ENCODE data around the gene PKIB.
A peak's percentile ranks its signal among the peaks of the same experiment; 100 is the strongest.

The PKIB gene

DNA sequence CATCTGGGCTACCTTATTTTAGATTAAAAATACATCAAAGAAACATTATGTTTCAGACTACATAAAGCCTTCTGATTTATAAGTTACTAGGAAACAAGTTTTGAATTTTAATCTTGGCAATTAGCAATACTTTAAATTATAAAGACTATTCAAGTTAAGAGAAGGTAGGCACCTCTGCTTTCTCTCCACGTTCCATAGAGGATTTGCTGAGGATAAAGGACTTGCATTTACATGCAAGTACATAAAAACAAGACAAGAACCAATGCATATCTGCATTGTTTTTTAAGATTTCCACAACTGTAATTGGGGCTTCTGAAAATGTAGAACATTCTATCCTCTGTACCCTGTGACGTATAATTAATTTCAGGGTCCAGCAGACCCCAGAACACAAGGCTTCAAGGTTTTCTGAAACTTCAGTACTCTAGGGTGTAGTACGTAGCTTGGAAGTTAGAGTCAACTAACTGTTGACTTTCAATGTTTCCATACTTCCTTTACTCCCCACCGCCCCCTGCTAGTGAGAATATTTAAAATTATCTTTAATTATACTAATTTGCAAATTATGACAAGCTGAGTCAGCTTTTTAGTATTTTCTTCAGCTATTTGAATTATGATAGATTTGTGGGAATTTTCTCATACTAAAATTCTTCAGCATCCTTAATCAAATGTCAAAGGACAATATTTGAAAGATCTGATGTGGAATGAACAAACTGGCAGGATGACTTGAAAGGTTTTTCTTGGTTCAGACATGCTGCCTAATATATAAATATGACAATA lies 82.8 kb downstream of the PKIB start:
- Histone ChIP-seq H3K9me3 (replicated peaks; ENCODE audit: low read length) (no peaks in the 10 kb centered on the region), H3K4me2 (ENCODE audit: low read length) (no peak overlapping the region), H3K9ac (ENCODE audit: low read depth, low read length) (no peak overlapping the region), H3K4me3 (ENCODE audit: low read length) (no peak overlapping the region), H3K27me3 (ENCODE audit: control insufficient read depth, insufficient read depth, low read length) (no peaks in the 10 kb centered on the region), H3K4me1 (ENCODE audit: control insufficient read depth, insufficient read depth, low read length) (peaks cover 24% of the 10 kb centered on the region), H3K36me3 (ENCODE audit: insufficient read depth, low read length) (no peaks in the 10 kb centered on the region)

GRCh38 chr6:122694075-122694474 lies 83.9 kb downstream of the PKIB start:
- H3K9ac ChIP-seq (ENCODE audit: low read depth, low read length) = no peak overlapping the region
- H3K36me3 ChIP-seq (ENCODE audit: insufficient read depth, low read length) = no peaks in the 10 kb centered on the region

GRCh38 chr6:122694602-122695001 lies 84.4 kb downstream of the PKIB start:
- peaks cover 24% of the 10 kb centered on the region for H3K4me1 ChIP-seq (ENCODE audit: control insufficient read depth, insufficient read depth, low read length)
- no peak overlapping the region for H3K4me3 ChIP-seq (ENCODE audit: low read length)
- H3K9me3 ChIP-seq (replicated peaks; ENCODE audit: low read length) = no peaks in the 10 kb centered on the region
- H3K36me3 ChIP-seq (ENCODE audit: insufficient read depth, low read length) = no peaks in the 10 kb centered on the region
- H3K27me3 ChIP-seq (ENCODE audit: control insufficient read depth, insufficient read depth, low read length) = no peaks in the 10 kb centered on the region
- no peak overlapping the region for H3K4me2 ChIP-seq (ENCODE audit: low read length)
- no peak overlapping the region for H3K9ac ChIP-seq (ENCODE audit: low read depth, low read length)

More at GRCh38 chr6:122694075-122694474, 83.9 kb downstream of the PKIB start:
- peaks cover 24% of the 10 kb centered on the region for H3K4me1 ChIP-seq (ENCODE audit: control insufficient read depth, insufficient read depth, low read length)
- H3K27me3 ChIP-seq (ENCODE audit: control insufficient read depth, insufficient read depth, low read length) = no peaks in the 10 kb centered on the region
- no peaks in the 10 kb centered on the region for H3K9me3 ChIP-seq (replicated peaks; ENCODE audit: low read length)
- H3K4me2 ChIP-seq (ENCODE audit: low read length) = no peak overlapping the region
- no peak overlapping the region for H3K4me3 ChIP-seq (ENCODE audit: low read length)

DNA sequence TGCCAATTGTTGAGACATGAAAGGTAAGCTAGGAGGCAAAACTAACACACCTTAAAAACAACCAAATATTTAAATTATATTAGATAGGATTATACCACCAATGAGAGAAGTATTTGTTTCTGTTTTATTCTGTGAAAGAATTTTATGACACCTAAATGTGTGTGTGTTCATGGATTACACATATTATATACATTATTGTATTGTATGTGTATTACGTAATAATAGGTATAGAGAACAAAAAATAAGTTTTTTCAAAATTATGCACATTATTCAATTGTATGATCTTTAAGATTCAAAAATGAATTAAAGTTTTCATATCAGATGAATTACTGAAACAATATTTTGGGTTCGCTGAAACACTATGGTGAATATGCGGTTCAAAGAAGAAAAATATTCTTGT lies 85.0 kb downstream of the PKIB start:
- H3K9ac ChIP-seq (ENCODE audit: low read depth, low read length) = no peak overlapping the region
- H3K4me1 ChIP-seq (ENCODE audit: control insufficient read depth, insufficient read depth, low read length) = peaks cover 24% of the 10 kb centered on the region
- no peak overlapping the region for H3K4me3 ChIP-seq (ENCODE audit: low read length)
- no peaks in the 10 kb centered on the region for H3K36me3 ChIP-seq (ENCODE audit: insufficient read depth, low read length)
- H3K9me3 ChIP-seq (replicated peaks; ENCODE audit: low read length) = no peaks in the 10 kb centered on the region
- no peaks in the 10 kb centered on the region for H3K27me3 ChIP-seq (ENCODE audit: control insufficient read depth, insufficient read depth, low read length)
- no peak overlapping the region for H3K4me2 ChIP-seq (ENCODE audit: low read length)

DNA sequence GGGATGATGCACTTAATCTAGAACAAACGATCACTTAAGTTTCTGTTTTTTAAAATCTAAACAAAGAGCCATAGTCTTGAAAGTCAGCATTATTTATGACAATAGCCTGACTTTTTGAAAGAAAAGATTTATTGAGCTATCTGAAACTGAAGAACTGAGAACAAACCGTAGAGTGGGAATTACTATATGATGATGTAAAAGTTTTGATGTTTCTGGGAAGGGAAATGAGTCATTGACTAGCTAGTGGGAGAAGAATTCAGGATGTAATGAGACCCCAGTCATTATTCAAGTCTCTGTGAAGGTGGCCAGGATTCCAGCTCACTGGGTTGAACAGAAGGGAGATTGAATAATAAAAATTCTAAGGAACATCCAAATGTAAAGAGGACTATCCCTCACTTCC lies 85.9 kb downstream of the PKIB start:
- H3K4me3 ChIP-seq (ENCODE audit: low read length) = peak overlapping the region; percentile 35
- H3K4me2 ChIP-seq (ENCODE audit: low read length) = peak overlapping the region; percentile 65
- H3K27me3 ChIP-seq (ENCODE audit: control insufficient read depth, insufficient read depth, low read length) = no peaks in the 10 kb centered on the region
- H3K36me3 ChIP-seq (ENCODE audit: insufficient read depth, low read length) = no peaks in the 10 kb centered on the region
- peaks cover 24% of the 10 kb centered on the region for H3K4me1 ChIP-seq (ENCODE audit: control insufficient read depth, insufficient read depth, low read length)
- H3K9ac ChIP-seq (ENCODE audit: low read depth, low read length) = peak overlapping the region; percentile 56
- no peaks in the 10 kb centered on the region for H3K9me3 ChIP-seq (replicated peaks; ENCODE audit: low read length)

- H3K9me3 ChIP-seq (replicated peaks; ENCODE audit: low read length) = no peaks in the 10 kb centered on the region
- peak overlapping the region; percentile 65 for H3K4me2 ChIP-seq (ENCODE audit: low read length)
- H3K4me1 ChIP-seq (ENCODE audit: control insufficient read depth, insufficient read depth, low read length) = peaks cover 22% of the 10 kb centered on the region
- H3K27me3 ChIP-seq (ENCODE audit: control insufficient read depth, insufficient read depth, low read length) = no peaks in the 10 kb centered on the region
- no peaks in the 10 kb centered on the region for H3K36me3 ChIP-seq (ENCODE audit: insufficient read depth, low read length)
- no peak overlapping the region for H3K9ac ChIP-seq (ENCODE audit: low read depth, low read length)
- no peak overlapping the region for H3K4me3 ChIP-seq (ENCODE audit: low read length)
Observed at GRCh38 chr6:122696853-122697252, 86.6 kb downstream of the PKIB start.

GRCh38 chr6:122697458-122697857 lies 87.3 kb downstream of the PKIB start:
- Histone ChIP-seq H3K36me3 (ENCODE audit: insufficient read depth, low read length) (no peaks in the 10 kb centered on the region), H3K4me2 (ENCODE audit: low read length) (no peak overlapping the region), H3K27me3 (ENCODE audit: control insufficient read depth, insufficient read depth, low read length) (no peaks in the 10 kb centered on the region), H3K9me3 (replicated peaks; ENCODE audit: low read length) (no peaks in the 10 kb centered on the region), H3K4me1 (ENCODE audit: control insufficient read depth, insufficient read depth, low read length) (peaks cover 18% of the 10 kb centered on the region), H3K4me3 (ENCODE audit: low read length) (no peak overlapping the region), H3K9ac (ENCODE audit: low read depth, low read length) (no peak overlapping the region)

DNA sequence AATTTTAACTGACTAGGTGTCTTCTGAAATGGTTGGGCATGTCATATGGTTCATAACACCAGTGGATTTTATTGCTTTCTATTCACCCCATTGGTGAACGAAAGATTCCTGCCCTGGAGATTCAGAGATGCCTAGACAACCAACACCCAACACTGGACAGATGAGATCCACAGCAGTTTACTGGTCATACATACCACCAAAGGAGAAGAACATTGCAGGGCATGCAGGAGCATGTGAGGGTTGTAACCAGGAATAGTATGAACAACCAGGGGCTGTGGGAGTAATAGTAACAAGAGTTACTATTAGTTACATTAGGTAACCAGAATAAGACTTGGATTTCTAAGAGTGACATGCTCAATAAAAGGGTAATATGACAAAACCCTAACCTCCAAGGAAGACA lies 91.5 kb downstream of the PKIB start:
- H3K4me3 ChIP-seq (ENCODE audit: low read length) = no peak overlapping the region
- no peak overlapping the region for H3K4me2 ChIP-seq (ENCODE audit: low read length)
- no peak overlapping the region for H3K9ac ChIP-seq (ENCODE audit: low read depth, low read length)
- no peaks in the 10 kb centered on the region for H3K36me3 ChIP-seq (ENCODE audit: insufficient read depth, low read length)
- no peaks in the 10 kb centered on the region for H3K9me3 ChIP-seq (replicated peaks; ENCODE audit: low read length)
- H3K27me3 ChIP-seq (ENCODE audit: control insufficient read depth, insufficient read depth, low read length) = no peaks in the 10 kb centered on the region
- peaks cover 5% of the 10 kb centered on the region for H3K4me1 ChIP-seq (ENCODE audit: control insufficient read depth, insufficient read depth, low read length)

GRCh38 chr6:122702841-122703240 lies 92.6 kb downstream of the PKIB start:
- Histone ChIP-seq H3K27me3 (ENCODE audit: control insufficient read depth, insufficient read depth, low read length) (no peaks in the 10 kb centered on the region), H3K9ac (ENCODE audit: low read depth, low read length) (no peak overlapping the region), H3K4me3 (ENCODE audit: low read length) (no peak overlapping the region), H3K36me3 (ENCODE audit: insufficient read depth, low read length) (no peaks in the 10 kb centered on the region), H3K4me2 (ENCODE audit: low read length) (no peak overlapping the region), H3K4me1 (ENCODE audit: control insufficient read depth, insufficient read depth, low read length) (no peaks in the 10 kb centered on the region), H3K9me3 (replicated peaks; ENCODE audit: low read length) (no peaks in the 10 kb centered on the region)

DNA sequence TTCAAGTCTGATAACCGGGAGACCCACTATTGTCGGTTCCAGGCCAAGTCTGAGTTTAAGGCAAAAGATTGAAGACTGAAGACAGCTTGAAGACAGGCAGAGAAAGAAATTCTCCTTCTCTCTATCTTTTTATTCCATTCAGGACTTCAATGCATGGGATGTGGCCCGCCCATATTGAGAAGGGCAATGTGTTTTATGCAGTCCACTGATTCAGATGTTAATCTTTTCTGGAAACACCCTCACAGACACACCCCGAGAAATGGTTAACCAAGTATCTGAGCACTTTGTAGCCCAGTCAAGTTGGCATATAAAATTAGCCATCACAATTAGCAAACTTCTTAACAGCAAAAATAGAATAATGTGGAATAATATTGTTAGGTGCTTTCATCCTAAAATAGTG lies 93.9 kb downstream of the PKIB start:
- Histone ChIP-seq H3K4me1 (ENCODE audit: control insufficient read depth, insufficient read depth, low read length) (no peaks in the 10 kb centered on the region), H3K4me2 (ENCODE audit: low read length) (no peak overlapping the region), H3K36me3 (ENCODE audit: insufficient read depth, low read length) (no peaks in the 10 kb centered on the region), H3K9ac (ENCODE audit: low read depth, low read length) (no peak overlapping the region), H3K4me3 (ENCODE audit: low read length) (no peak overlapping the region), H3K9me3 (replicated peaks; ENCODE audit: low read length) (no peaks in the 10 kb centered on the region), H3K27me3 (ENCODE audit: control insufficient read depth, insufficient read depth, low read length) (no peaks in the 10 kb centered on the region)

DNA sequence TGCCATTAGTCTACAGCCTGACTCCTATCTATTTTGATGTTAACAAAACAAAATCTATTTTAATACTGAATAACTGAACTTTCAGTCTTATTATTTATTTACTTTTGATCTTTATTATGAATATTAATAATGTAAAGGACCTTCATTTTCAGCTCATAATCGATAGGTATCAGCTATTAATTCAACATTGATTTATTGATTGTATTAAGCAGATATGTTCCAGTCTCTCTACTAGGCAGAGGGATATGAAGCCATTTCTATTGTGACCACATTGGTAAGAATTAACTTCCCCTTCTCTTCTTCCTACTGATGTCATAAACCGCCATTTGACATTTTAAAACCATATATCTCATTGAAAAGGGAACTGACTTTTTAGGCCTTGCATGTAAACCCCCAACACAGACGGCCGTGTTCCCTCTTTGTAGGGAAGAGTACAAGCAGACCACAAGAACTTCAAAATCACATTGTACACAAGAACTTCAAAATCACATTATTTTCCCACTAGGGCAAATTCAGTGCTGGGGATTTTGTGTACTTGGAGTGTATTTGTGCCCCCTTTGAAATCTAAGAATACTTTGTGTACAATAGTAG lies 99.8 kb downstream of the PKIB start:
- Histone ChIP-seq H3K9ac (ENCODE audit: low read depth, low read length) (no peak overlapping the region), H3K4me3 (ENCODE audit: low read length) (no peak overlapping the region), H3K27me3 (ENCODE audit: control insufficient read depth, insufficient read depth, low read length) (no peaks in the 10 kb centered on the region), H3K4me2 (ENCODE audit: low read length) (no peak overlapping the region), H3K4me1 (ENCODE audit: control insufficient read depth, insufficient read depth, low read length) (peaks cover 14% of the 10 kb centered on the region), H3K9me3 (replicated peaks; ENCODE audit: low read length) (no peaks in the 10 kb centered on the region), H3K36me3 (ENCODE audit: insufficient read depth, low read length) (no peaks in the 10 kb centered on the region)

Measured in skeletal muscle satellite cell (primary cell).